ENCODE results near the gene PSMG3. TPM values are rescaled to one million over a fixed set of nuclear protein-coding genes. Genes with fewer than 3 reads are reported as not detected.

Gene PSMG3
- total and polyA plus RNA-seq, 2 donors (not counting 3 experiments of a cell fraction or from before 2014, with no cell fraction given): 25.5 to 49.7 TPM

DNA sequence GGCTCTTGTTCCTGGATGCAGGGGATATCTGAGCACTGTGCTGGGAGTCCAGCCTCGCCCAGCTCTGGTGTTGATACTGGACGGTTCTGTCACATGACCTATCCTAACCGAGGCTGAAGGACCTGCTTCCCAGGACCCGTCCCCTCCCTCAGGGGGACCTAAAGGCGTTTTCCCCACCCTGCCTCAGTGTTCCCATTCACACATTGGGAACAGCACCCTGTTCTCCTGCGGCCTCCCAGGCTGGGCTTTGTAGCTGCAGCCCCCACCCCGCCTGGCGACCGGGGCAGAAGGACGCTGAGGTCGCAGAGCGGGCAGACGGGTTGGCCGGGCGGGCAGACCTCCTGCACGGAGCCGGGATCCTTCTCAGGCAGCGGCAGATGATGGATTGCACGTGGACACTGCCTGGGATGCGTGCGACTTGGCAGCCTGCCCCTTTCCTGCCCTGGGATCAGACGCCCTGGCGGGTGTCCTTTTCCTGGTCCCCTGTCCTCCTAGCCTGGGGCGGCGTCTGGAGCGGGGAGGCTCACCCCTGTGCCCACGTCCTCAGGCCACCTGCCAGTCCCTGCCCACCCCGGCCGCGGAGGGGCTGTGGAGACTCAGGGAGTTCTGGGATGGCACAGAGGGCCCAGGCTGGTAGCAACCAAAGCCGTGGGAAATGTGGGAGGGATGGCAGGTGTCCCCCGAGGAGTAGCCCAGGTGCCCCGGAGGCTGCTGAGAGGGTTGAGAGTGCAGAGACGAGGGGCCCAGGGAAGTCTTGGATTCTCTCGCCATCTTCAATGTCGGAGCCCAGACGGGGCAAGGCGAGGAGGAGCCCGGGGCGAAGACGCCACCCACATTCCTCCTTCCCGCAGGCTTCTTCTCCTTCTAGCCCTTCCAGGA lies 17.2 kb upstream of the PSMG3 start:
- no peak for FAIRE-seq
- intact Hi-C loops (cut with micrococcal nuclease): no loop called here

DNA sequence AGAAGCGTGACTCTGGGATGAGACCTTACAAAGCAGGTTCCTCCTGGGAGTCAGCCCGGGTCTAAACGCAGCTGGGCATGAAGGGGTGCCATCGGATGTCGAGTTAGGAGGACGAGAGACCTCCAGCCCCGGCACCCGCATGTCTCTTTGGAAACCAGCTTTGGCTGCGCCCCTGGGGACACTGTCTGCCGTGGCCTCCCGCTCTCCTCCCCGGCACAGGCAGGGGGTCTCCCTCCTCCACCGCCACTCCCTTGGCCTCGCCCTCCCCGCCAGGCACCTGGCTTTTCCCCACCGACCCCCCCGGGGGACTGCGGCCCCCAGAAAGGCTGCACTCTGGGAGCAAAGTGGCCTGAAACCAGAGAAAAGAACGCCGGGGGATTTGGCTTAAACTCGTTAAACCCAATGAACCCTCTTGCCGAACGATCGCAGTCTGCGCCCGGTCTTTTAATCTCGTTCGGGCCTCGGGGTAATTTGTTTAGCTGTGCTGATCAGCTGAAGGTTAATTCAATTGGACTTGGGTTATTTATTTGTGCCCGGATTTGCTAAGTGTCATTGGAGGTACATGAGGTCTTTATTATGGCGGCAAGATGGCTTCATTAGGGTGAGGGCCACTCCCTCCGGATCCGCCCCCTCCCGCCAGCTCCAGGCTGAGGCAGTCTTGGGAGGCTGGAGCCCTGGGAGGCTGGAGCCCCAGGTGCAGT lies 16.4 kb upstream of the PSMG3 start:
- TF ChIP-seq EZH2 (IDR thresholded peaks at IDR 0.05; ENCODE audit: borderline replicate concordance, low read depth, low read length, severe bottlenecking): no peak
- Histone ChIP-seq H3K36me3 (ENCODE audit: control insufficient read depth in 2 of 2, extremely low read depth in 1 of 2, insufficient read depth in 2 of 2, low read length in 2 of 2) (no peaks in the 10 kb centered on the region), H3K4me3 (replicated peaks in 1 of 3; ENCODE audit: insufficient read depth in 1 of 3, low read depth in 1 of 3, low read length in 3 of 3) (no peak overlapping the region), H3K9me1 (replicated peaks; ENCODE audit: control insufficient read depth, extremely low read depth, insufficient read depth, low read length) (no peaks in the 10 kb centered on the region), H3K9me3 (replicated peaks; ENCODE audit: control insufficient read depth, insufficient read depth, low read length) (no peaks in the 10 kb centered on the region), H3K4me1 (ENCODE audit: control insufficient read depth, extremely low read depth, insufficient read depth, low read length) (no peaks in the 10 kb centered on the region), H3K27me3 (ENCODE audit: control insufficient read depth in 2 of 2, insufficient read depth in 2 of 2, low read length in 2 of 2) (peaks cover 4% of the 10 kb centered on the region in 2 experiments), H3K9ac (replicated peaks; ENCODE audit: extremely low read depth, insufficient read depth, low read length) (no peak overlapping the region), H4K20me1 (replicated peaks; ENCODE audit: control insufficient read depth, extremely low read depth, insufficient read depth, low read length) (no peaks in the 10 kb centered on the region), H3K4me2 (ENCODE audit: insufficient read depth, low read length) (no peak overlapping the region), H3K79me2 (ENCODE audit: control insufficient read depth, insufficient read depth, low read length) (no peaks in the 10 kb centered on the region), H2AFZ (ENCODE audit: low read depth, low read length) (no peak overlapping the region), H3K27ac (ENCODE audit: insufficient read depth, low read depth, low read length) (no peak overlapping the region)
- POLR2A ChIA-PET: no interaction called here
- BruUV-seq (replicated peaks): no TSS peak
- dilution Hi-C loops (cut with MboI; ENCODE audit: extremely low pct_ligation_motif_present, low sequenced_read_pairs): no loop called here
- DNase-seq (ENCODE audit: low read depth, low spot score) (no peak), FAIRE-seq (no peak)
- CTCF ChIA-PET: interaction anchor here (1.3 to 1.6 kb wide), 2 partner anchors 10 to 623 kb away, joined by 3 to 5 read pairs; no protein-coding TSS in a partner anchor
- intact Hi-C loops (cut with micrococcal nuclease): no loop called here

More for the DNA sequence above, 17.2 kb upstream of the PSMG3 start:
- no TSS peak for BruUV-seq (replicated peaks)
- no peak overlapping the region for H2AFZ ChIP-seq (ENCODE audit: low read depth, low read length)
- H3K36me3 ChIP-seq (ENCODE audit: control insufficient read depth in 2 of 2, extremely low read depth in 1 of 2, insufficient read depth in 2 of 2, low read length in 2 of 2): no peaks in the 10 kb centered on the region
- DNase-seq (ENCODE audit: low read depth, low spot score): no peak
- no peak overlapping the region for H3K4me3 ChIP-seq (replicated peaks in 1 of 3; ENCODE audit: insufficient read depth in 1 of 3, low read depth in 1 of 3, low read length in 3 of 3)
- H3K27ac ChIP-seq (ENCODE audit: insufficient read depth, low read depth, low read length): no peak overlapping the region
- TF ChIP-seq GATA2 (IDR thresholded peaks at IDR 0.05; ENCODE audit: insufficient read depth, insufficient read length, low read depth, low read length) (no peak), POLR2A (IDR thresholded peaks at IDR 0.05; ENCODE audit: low read depth, low read length) (no peak)
- dilution Hi-C loops (cut with MboI; ENCODE audit: extremely low pct_ligation_motif_present, low sequenced_read_pairs): no loop called here
- no peaks in the 10 kb centered on the region for H3K9me1 ChIP-seq (replicated peaks; ENCODE audit: control insufficient read depth, extremely low read depth, insufficient read depth, low read length)
- ChIA-PET POLR2A (no interaction called here), CTCF (interaction anchor here (1.6 to 2.2 kb wide), 2 partner anchors 8 to 622 kb away, joined by 5 to 8 read pairs; no protein-coding TSS in a partner anchor)
- H3K79me2 ChIP-seq (ENCODE audit: control insufficient read depth, insufficient read depth, low read length): no peaks in the 10 kb centered on the region
- no peaks in the 10 kb centered on the region for H4K20me1 ChIP-seq (replicated peaks; ENCODE audit: control insufficient read depth, extremely low read depth, insufficient read depth, low read length)
- H3K9me3 ChIP-seq (replicated peaks; ENCODE audit: control insufficient read depth, insufficient read depth, low read length): no peaks in the 10 kb centered on the region
- peaks cover 8 to 11% of the 10 kb centered on the region in 2 experiments for H3K27me3 ChIP-seq (ENCODE audit: control insufficient read depth in 2 of 2, insufficient read depth in 2 of 2, low read length in 2 of 2)
- no peak overlapping the region for H3K4me2 ChIP-seq (ENCODE audit: insufficient read depth, low read length)
- H3K9ac ChIP-seq (replicated peaks; ENCODE audit: extremely low read depth, insufficient read depth, low read length): no peak overlapping the region
- no peaks in the 10 kb centered on the region for H3K4me1 ChIP-seq (ENCODE audit: control insufficient read depth, extremely low read depth, insufficient read depth, low read length)
